Astrocyte (in vitro differentiated cells and primary cell): Measurements from ENCODE around the gene STT3B. TPM values are rescaled to one million over a fixed set of nuclear protein-coding genes. Genes with fewer than 3 reads are reported as not detected.
A peak's percentile ranks its signal among the peaks of the same experiment; 100 is the strongest.
"Not testable (repeated sequence)": the region's sequence is repeated elsewhere in the genome, so short reads cannot be mapped to it uniquely, and the experiment has no call there.

Experiments used
- DNase-seq: peaks from one replicate; pipeline ENCODE4 v3.0.0-alpha.2; 2010; ENCODE audit warnings: low read depth
- FAIRE-seq: peaks from 2 replicates; lab custom pipeline; 2011; peaks lifted over from hg19 to GRCh38; lab: Jason Lieb, UNC
- H2AFZ ChIP-seq: 2 replicates; pipeline ENCODE4 v1.6.0; 2012; ENCODE audit warnings: low read depth, low read length, inconsistent platforms
- H3K27ac ChIP-seq: 2 replicates; pipeline ENCODE4 v1.5.1; 2011; ENCODE audit warnings: low read depth, low read length, inconsistent platforms
- H3K27me3 ChIP-seq: 2 replicates; pipeline ENCODE4 v1.6.0; 2011; ENCODE audit warnings: low read length, inconsistent platforms; ENCODE audit not compliant: insufficient read depth
- H3K36me3 ChIP-seq: 2 replicates; pipeline ENCODE4 v1.5.1; 2011; ENCODE audit warnings: low read length, inconsistent platforms; ENCODE audit not compliant: insufficient read depth
- H3K4me1 ChIP-seq: 2 replicates; pipeline ENCODE4 v1.5.1; 2011; ENCODE audit warnings: low read length, inconsistent platforms; ENCODE audit not compliant: insufficient read depth
- H3K4me2 ChIP-seq: 2 replicates; pipeline ENCODE4 v1.6.0; 2012; ENCODE audit warnings: low read length, inconsistent platforms
- H3K4me3 ChIP-seq: 2 replicates; pipeline ENCODE4 v1.5.1; 2011; ENCODE audit warnings: low read depth, mild to moderate bottlenecking, low read length, inconsistent platforms; ENCODE audit not compliant: insufficient read depth
- H3K79me2 ChIP-seq: 2 replicates; pipeline ENCODE4 v1.6.0; 2012; ENCODE audit warnings: mild to moderate bottlenecking, low read length, inconsistent platforms; ENCODE audit not compliant: insufficient read depth
- H3K9ac ChIP-seq: 2 replicates; pipeline ENCODE4 v1.6.0; 2012; ENCODE audit warnings: mild to moderate bottlenecking, low read length, inconsistent platforms
- H3K9me3 ChIP-seq: 2 replicates; pipeline ENCODE4 v1.5.1; 2012; ENCODE audit warnings: low read depth, mild to moderate bottlenecking, low read length, inconsistent platforms; ENCODE audit not compliant: insufficient read depth
- H4K20me1 ChIP-seq: 2 replicates; pipeline ENCODE4 v1.6.0; 2012; ENCODE audit warnings: low read length, inconsistent platforms; ENCODE audit not compliant: insufficient read depth
- H3K27ac Mint-ChIP-seq: one replicate; pipeline ENCODE4 v1.8.0; 2021; ENCODE audit warnings: mild to moderate bottlenecking, mixed read lengths; ENCODE audit not compliant: unreplicated experiment
- H3K27me3 Mint-ChIP-seq: one replicate; pipeline ENCODE4 v1.8.0; 2021; ENCODE audit warnings: low read depth, mixed read lengths; ENCODE audit not compliant: unreplicated experiment
- H3K36me3 Mint-ChIP-seq: one replicate; pipeline ENCODE4 v1.8.0; 2021; ENCODE audit warnings: low read depth, mixed read lengths; ENCODE audit not compliant: unreplicated experiment
- H3K4me1 Mint-ChIP-seq: one replicate; pipeline ENCODE4 v1.8.0; 2021; ENCODE audit warnings: low read depth, mixed read lengths; ENCODE audit not compliant: unreplicated experiment
- H3K4me3 Mint-ChIP-seq: one replicate; pipeline ENCODE4 v1.8.0; 2021; ENCODE audit warnings: mild to moderate bottlenecking, moderate library complexity, mixed read lengths; ENCODE audit not compliant: unreplicated experiment
- H3K9me3 Mint-ChIP-seq: one replicate; pipeline ENCODE4 v1.8.0; 2021; ENCODE audit warnings: mild to moderate bottlenecking, mixed read lengths; ENCODE audit not compliant: unreplicated experiment
- EZH2 ChIP-seq: IDR thresholded peaks from 2 replicates; pipeline ENCODE4 v1.6.1; 2012; ENCODE audit warnings: mild to moderate bottlenecking, low read length, inconsistent platforms; ENCODE audit not compliant: insufficient read depth
- total RNA-seq: library from RNA; stranded (reverse); gene quantifications from 2 replicates; pipeline ENCODE4 v1.2.1, GENCODE V29; 2021
- TF ChIP-seq, protein P1 (sequence below): IDR thresholded peaks from 2 replicates; pipeline ENCODE4 v1.5.1; 2011; ENCODE audit warnings: low read depth, mild to moderate bottlenecking, inconsistent platforms, low read length, moderate library complexity; ENCODE audit not compliant: insufficient read depth

The STT3B gene
- total RNA-seq, 1 donor from 2014 or later, result 156 TPM

DNA sequence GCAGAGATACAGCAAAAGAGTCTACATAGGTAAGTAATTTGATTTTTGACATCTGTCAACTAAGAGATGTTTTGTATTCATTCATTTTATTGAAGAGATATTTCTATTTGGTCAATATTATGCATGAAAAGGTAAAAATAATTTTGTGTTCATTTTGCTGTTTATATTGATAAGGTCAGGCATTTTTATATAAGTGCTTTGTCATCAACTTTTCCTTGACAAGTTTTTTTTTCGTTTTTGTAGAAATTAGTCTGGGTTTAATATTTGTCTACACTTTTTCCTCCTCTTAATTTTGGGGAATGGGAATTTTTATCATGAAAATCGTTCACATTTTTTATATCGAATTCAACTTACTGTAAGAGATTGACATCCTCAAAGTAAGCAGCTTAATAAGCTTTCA lies 67.7 kb downstream of the STT3B start:
- H3K27me3 Mint-ChIP-seq, result no peaks in the 10 kb centered on the region
- Histone ChIP-seq H3K9ac (no peak overlapping the region), H3K27ac (no peak overlapping the region), H3K4me2 (no peak overlapping the region), H2AFZ (no peak overlapping the region), H3K36me3 (peaks cover 4% of the 10 kb centered on the region), H4K20me1 (no peaks in the 10 kb centered on the region), H3K79me2 (peaks cover 24% of the 10 kb centered on the region), H3K9me3 (no peaks in the 10 kb centered on the region), H3K4me1 (no peaks in the 10 kb centered on the region), H3K27me3 (no peaks in the 10 kb centered on the region), H3K4me3 (no peak overlapping the region)
- TF ChIP-seq, protein P1, sequence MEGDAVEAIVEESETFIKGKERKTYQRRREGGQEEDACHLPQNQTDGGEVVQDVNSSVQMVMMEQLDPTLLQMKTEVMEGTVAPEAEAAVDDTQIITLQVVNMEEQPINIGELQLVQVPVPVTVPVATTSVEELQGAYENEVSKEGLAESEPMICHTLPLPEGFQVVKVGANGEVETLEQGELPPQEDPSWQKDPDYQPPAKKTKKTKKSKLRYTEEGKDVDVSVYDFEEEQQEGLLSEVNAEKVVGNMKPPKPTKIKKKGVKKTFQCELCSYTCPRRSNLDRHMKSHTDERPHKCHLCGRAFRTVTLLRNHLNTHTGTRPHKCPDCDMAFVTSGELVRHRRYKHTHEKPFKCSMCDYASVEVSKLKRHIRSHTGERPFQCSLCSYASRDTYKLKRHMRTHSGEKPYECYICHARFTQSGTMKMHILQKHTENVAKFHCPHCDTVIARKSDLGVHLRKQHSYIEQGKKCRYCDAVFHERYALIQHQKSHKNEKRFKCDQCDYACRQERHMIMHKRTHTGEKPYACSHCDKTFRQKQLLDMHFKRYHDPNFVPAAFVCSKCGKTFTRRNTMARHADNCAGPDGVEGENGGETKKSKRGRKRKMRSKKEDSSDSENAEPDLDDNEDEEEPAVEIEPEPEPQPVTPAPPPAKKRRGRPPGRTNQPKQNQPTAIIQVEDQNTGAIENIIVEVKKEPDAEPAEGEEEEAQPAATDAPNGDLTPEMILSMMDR, result no peak
- no peak for TF ChIP-seq EZH2
- H3K36me3 Mint-ChIP-seq, result peaks cover under 1% of the 10 kb centered on the region
- no peaks in the 10 kb centered on the region for H3K4me1 Mint-ChIP-seq
- peaks cover under 1% of the 10 kb centered on the region for H3K9me3 Mint-ChIP-seq
- DNase-seq (no peak), FAIRE-seq (peak; percentile 49)
- no peak overlapping the region for H3K27ac Mint-ChIP-seq
- H3K4me3 Mint-ChIP-seq, result no peak overlapping the region

DNA sequence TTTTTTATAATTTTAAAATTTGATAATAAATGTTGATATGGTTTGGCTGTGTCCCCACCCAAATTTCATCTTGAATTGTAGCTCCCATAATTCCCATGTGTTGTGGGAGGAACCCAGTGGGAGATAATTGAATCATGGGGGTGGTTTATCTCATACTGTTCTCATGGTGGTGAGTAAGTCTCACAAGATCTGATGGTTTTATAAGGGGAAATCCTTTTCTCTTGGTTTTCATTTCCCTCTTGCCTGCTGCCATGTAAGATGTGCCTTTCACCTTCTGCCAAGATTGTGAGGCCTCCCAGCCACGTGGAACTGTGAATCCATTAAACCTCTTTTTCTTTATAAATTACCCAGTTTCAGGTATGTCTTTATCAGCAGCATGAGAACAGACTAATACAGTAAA lies 72.6 kb downstream of the STT3B start:
- H3K27me3 ChIP-seq, DNase-seq, H3K4me3 ChIP-seq, H2AFZ ChIP-seq, H3K27ac Mint-ChIP-seq, H3K9me3 ChIP-seq, H3K27ac ChIP-seq, H3K9ac ChIP-seq, H3K4me3 Mint-ChIP-seq, H3K27me3 Mint-ChIP-seq, H3K4me2 ChIP-seq, FAIRE-seq, H3K36me3 ChIP-seq, H3K4me1 ChIP-seq, H3K4me1 Mint-ChIP-seq, H4K20me1 ChIP-seq: not testable (repeated sequence)
- peaks cover 23% of the 10 kb centered on the region for H3K79me2 ChIP-seq
- Mint-ChIP-seq H3K36me3 (peaks cover 18% of the 10 kb centered on the region), H3K9me3 (peaks cover 14% of the 10 kb centered on the region)

DNA sequence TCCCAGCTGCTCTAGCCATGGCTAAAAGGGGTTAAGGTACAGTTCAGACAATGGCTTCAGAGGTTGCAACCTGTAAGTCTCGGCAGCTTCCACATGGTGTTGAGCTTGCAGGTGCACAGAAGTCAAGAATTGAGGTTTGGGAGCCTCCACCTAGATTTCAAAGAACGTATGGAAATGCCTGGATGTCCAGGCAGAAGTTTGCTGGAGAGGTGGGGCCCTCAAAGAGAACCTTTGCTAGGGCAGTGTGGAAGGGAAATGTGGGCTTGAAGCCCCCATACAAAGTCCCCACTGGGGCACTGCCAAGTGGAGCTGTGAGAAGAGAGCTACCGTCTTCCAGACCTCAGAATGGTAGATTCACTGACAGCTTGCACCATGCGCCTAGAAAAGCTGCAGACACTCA lies 73.7 kb downstream of the STT3B start:
- Mint-ChIP-seq H3K9me3 (peaks cover 14% of the 10 kb centered on the region), H3K27me3 (no peaks in the 10 kb centered on the region), H3K4me3 (no peak overlapping the region), H3K27ac (no peak overlapping the region), H3K36me3 (peaks cover 18% of the 10 kb centered on the region), H3K4me1 (peaks cover 4% of the 10 kb centered on the region)
- no peak for FAIRE-seq
- H3K27ac ChIP-seq, result no peak overlapping the region
- no peak for DNase-seq
- TF ChIP-seq, protein P1, result no peak
- TF ChIP-seq EZH2, result no peak
- peaks cover 3% of the 10 kb centered on the region for H4K20me1 ChIP-seq
- no peak overlapping the region for H3K4me2 ChIP-seq
- H3K9me3 ChIP-seq, result no peaks in the 10 kb centered on the region
- H2AFZ ChIP-seq, result no peak overlapping the region
- no peaks in the 10 kb centered on the region for H3K36me3 ChIP-seq
- no peaks in the 10 kb centered on the region for H3K27me3 ChIP-seq
- no peaks in the 10 kb centered on the region for H3K4me1 ChIP-seq
- peaks cover 23% of the 10 kb centered on the region for H3K79me2 ChIP-seq
- no peak overlapping the region for H3K9ac ChIP-seq
- no peak overlapping the region for H3K4me3 ChIP-seq
